ENCODE results near the gene ARHGAP6.

ARHGAP6 gene

GRCh38 chrX:11266573-11267003 lies 399.1 kb downstream of the ARHGAP6 start:
- Histone ChIP-seq H3K4me1 (ENCODE audit: control insufficient read depth in 1 of 2, insufficient read depth in 2 of 2, low read length in 2 of 2) (peaks cover 0 to 3% of the 10 kb centered on the region in 2 donors), H3K27ac (ENCODE audit: low read depth, low read length) (no peak overlapping the region), H3K9me3 (ENCODE audit: control insufficient read depth in 1 of 2, low read length in 2 of 2) (no peaks in the 10 kb centered on the region), H3K4me3 (ENCODE audit: low read depth in 1 of 2, low read length in 2 of 2) (no peak overlapping the region), H3K36me3 (ENCODE audit: control insufficient read depth in 1 of 2, insufficient read depth in 2 of 2, low read length in 2 of 2) (no peaks in the 10 kb centered on the region), H3K27me3 (ENCODE audit: control insufficient read depth in 1 of 2, insufficient read depth in 2 of 2, low read length in 2 of 2) (no peaks in the 10 kb centered on the region), H3K9ac (ENCODE audit: low read depth in 1 of 2, low read length in 2 of 2) (no peak overlapping the region)

GRCh38 chrX:11265352-11265751 lies 400.4 kb downstream of the ARHGAP6 start:
- Histone ChIP-seq H3K4me1 (ENCODE audit: control insufficient read depth in 1 of 2, insufficient read depth in 2 of 2, low read length in 2 of 2) (peaks cover 0 to 3% of the 10 kb centered on the region in 2 donors), H3K9ac (ENCODE audit: low read depth in 1 of 2, low read length in 2 of 2) (no peak overlapping the region), H3K27me3 (ENCODE audit: control insufficient read depth in 1 of 2, insufficient read depth in 2 of 2, low read length in 2 of 2) (no peaks in the 10 kb centered on the region), H3K36me3 (ENCODE audit: control insufficient read depth in 1 of 2, insufficient read depth in 2 of 2, low read length in 2 of 2) (no peaks in the 10 kb centered on the region), H3K4me3 (ENCODE audit: low read depth in 1 of 2, low read length in 2 of 2) (no peak overlapping the region), H3K27ac (ENCODE audit: low read depth, low read length) (no peak overlapping the region), H3K9me3 (ENCODE audit: control insufficient read depth in 1 of 2, low read length in 2 of 2) (no peaks in the 10 kb centered on the region)

GRCh38 chrX:11264925-11265324 lies 400.8 kb downstream of the ARHGAP6 start:
- Histone ChIP-seq H3K9ac (ENCODE audit: low read depth in 1 of 2, low read length in 2 of 2) (no peak overlapping the region), H3K27ac (ENCODE audit: low read depth, low read length) (no peak overlapping the region), H3K36me3 (ENCODE audit: control insufficient read depth in 1 of 2, insufficient read depth in 2 of 2, low read length in 2 of 2) (no peaks in the 10 kb centered on the region), H3K4me3 (ENCODE audit: low read depth in 1 of 2, low read length in 2 of 2) (no peak overlapping the region), H3K4me1 (ENCODE audit: control insufficient read depth in 1 of 2, insufficient read depth in 2 of 2, low read length in 2 of 2) (peaks cover 0 to 3% of the 10 kb centered on the region in 2 donors), H3K9me3 (ENCODE audit: control insufficient read depth in 1 of 2, low read length in 2 of 2) (no peaks in the 10 kb centered on the region), H3K27me3 (ENCODE audit: control insufficient read depth in 1 of 2, insufficient read depth in 2 of 2, low read length in 2 of 2) (no peaks in the 10 kb centered on the region)

- no peaks in the 10 kb centered on the region for H3K36me3 ChIP-seq (ENCODE audit: control insufficient read depth in 1 of 2, insufficient read depth in 2 of 2, low read length in 2 of 2)
- H3K4me1 ChIP-seq (ENCODE audit: control insufficient read depth in 1 of 2, insufficient read depth in 2 of 2, low read length in 2 of 2): peaks cover 0 to 3% of the 10 kb centered on the region in 2 donors
- H3K9me3 ChIP-seq (ENCODE audit: control insufficient read depth in 1 of 2, low read length in 2 of 2): no peaks in the 10 kb centered on the region
- no peak overlapping the region for H3K27ac ChIP-seq (ENCODE audit: low read depth, low read length)
- no peak overlapping the region for H3K4me3 ChIP-seq (ENCODE audit: low read depth in 1 of 2, low read length in 2 of 2)
- H3K9ac ChIP-seq (ENCODE audit: low read depth in 1 of 2, low read length in 2 of 2): no peak overlapping the region
- H3K27me3 ChIP-seq (ENCODE audit: control insufficient read depth in 1 of 2, insufficient read depth in 2 of 2, low read length in 2 of 2): no peaks in the 10 kb centered on the region
These were observed 404.5 kb downstream of the ARHGAP6 start for GRCh38 chrX:11261260-11261659.

- Histone ChIP-seq H3K9me3 (ENCODE audit: control insufficient read depth in 1 of 2, low read length in 2 of 2) (no peaks in the 10 kb centered on the region), H3K36me3 (ENCODE audit: control insufficient read depth in 1 of 2, insufficient read depth in 2 of 2, low read length in 2 of 2) (no peaks in the 10 kb centered on the region), H3K27ac (ENCODE audit: low read depth, low read length) (no peak overlapping the region), H3K4me3 (ENCODE audit: low read depth in 1 of 2, low read length in 2 of 2) (no peak overlapping the region), H3K27me3 (ENCODE audit: control insufficient read depth in 1 of 2, insufficient read depth in 2 of 2, low read length in 2 of 2) (no peaks in the 10 kb centered on the region), H3K4me1 (ENCODE audit: control insufficient read depth in 1 of 2, insufficient read depth in 2 of 2, low read length in 2 of 2) (no peaks in the 10 kb centered on the region), H3K9ac (ENCODE audit: low read depth in 1 of 2, low read length in 2 of 2) (no peak overlapping the region)
These were observed 406.3 kb downstream of the ARHGAP6 start for GRCh38 chrX:11259437-11259836.

GRCh38 chrX:11257711-11258110 lies 408.0 kb downstream of the ARHGAP6 start:
- no peaks in the 10 kb centered on the region for H3K36me3 ChIP-seq (ENCODE audit: control insufficient read depth in 1 of 2, insufficient read depth in 2 of 2, low read length in 2 of 2)
- no peaks in the 10 kb centered on the region for H3K27me3 ChIP-seq (ENCODE audit: control insufficient read depth in 1 of 2, insufficient read depth in 2 of 2, low read length in 2 of 2)
- no peak overlapping the region for H3K27ac ChIP-seq (ENCODE audit: low read depth, low read length)
- no peak overlapping the region for H3K4me3 ChIP-seq (ENCODE audit: low read depth in 1 of 2, low read length in 2 of 2)
- no peaks in the 10 kb centered on the region for H3K9me3 ChIP-seq (ENCODE audit: control insufficient read depth in 1 of 2, low read length in 2 of 2)
- no peak overlapping the region for H3K9ac ChIP-seq (ENCODE audit: low read depth in 1 of 2, low read length in 2 of 2)
- no peaks in the 10 kb centered on the region for H3K4me1 ChIP-seq (ENCODE audit: control insufficient read depth in 1 of 2, insufficient read depth in 2 of 2, low read length in 2 of 2)

GRCh38 chrX:11257290-11257689 lies 408.4 kb downstream of the ARHGAP6 start:
- Histone ChIP-seq H3K9me3 (ENCODE audit: control insufficient read depth in 1 of 2, low read length in 2 of 2) (no peaks in the 10 kb centered on the region), H3K36me3 (ENCODE audit: control insufficient read depth in 1 of 2, insufficient read depth in 2 of 2, low read length in 2 of 2) (no peaks in the 10 kb centered on the region), H3K4me1 (ENCODE audit: control insufficient read depth in 1 of 2, insufficient read depth in 2 of 2, low read length in 2 of 2) (no peaks in the 10 kb centered on the region), H3K9ac (ENCODE audit: low read depth in 1 of 2, low read length in 2 of 2) (no peak overlapping the region), H3K27ac (ENCODE audit: low read depth, low read length) (no peak overlapping the region), H3K27me3 (ENCODE audit: control insufficient read depth in 1 of 2, insufficient read depth in 2 of 2, low read length in 2 of 2) (no peaks in the 10 kb centered on the region), H3K4me3 (ENCODE audit: low read depth in 1 of 2, low read length in 2 of 2) (no peak overlapping the region)

- Histone ChIP-seq H3K9me3 (ENCODE audit: control insufficient read depth in 1 of 2, low read length in 2 of 2) (no peaks in the 10 kb centered on the region), H3K36me3 (ENCODE audit: control insufficient read depth in 1 of 2, insufficient read depth in 2 of 2, low read length in 2 of 2) (no peaks in the 10 kb centered on the region), H3K4me1 (ENCODE audit: control insufficient read depth in 1 of 2, insufficient read depth in 2 of 2, low read length in 2 of 2) (no peaks in the 10 kb centered on the region), H3K27me3 (ENCODE audit: control insufficient read depth in 1 of 2, insufficient read depth in 2 of 2, low read length in 2 of 2) (no peaks in the 10 kb centered on the region), H3K27ac (ENCODE audit: low read depth, low read length) (no peak overlapping the region), H3K9ac (ENCODE audit: low read depth in 1 of 2, low read length in 2 of 2) (no peak overlapping the region), H3K4me3 (ENCODE audit: low read depth in 1 of 2, low read length in 2 of 2) (no peak overlapping the region)
These were observed 411.2 kb downstream of the ARHGAP6 start for GRCh38 chrX:11254417-11255109.

- Histone ChIP-seq H3K9ac (ENCODE audit: low read depth in 1 of 2, low read length in 2 of 2) (no peak overlapping the region), H3K27me3 (ENCODE audit: control insufficient read depth in 1 of 2, insufficient read depth in 2 of 2, low read length in 2 of 2) (no peaks in the 10 kb centered on the region), H3K4me3 (ENCODE audit: low read depth in 1 of 2, low read length in 2 of 2) (no peak overlapping the region), H3K9me3 (ENCODE audit: control insufficient read depth in 1 of 2, low read length in 2 of 2) (no peaks in the 10 kb centered on the region), H3K36me3 (ENCODE audit: control insufficient read depth in 1 of 2, insufficient read depth in 2 of 2, low read length in 2 of 2) (no peaks in the 10 kb centered on the region), H3K27ac (ENCODE audit: low read depth, low read length) (no peak overlapping the region), H3K4me1 (ENCODE audit: control insufficient read depth in 1 of 2, insufficient read depth in 2 of 2, low read length in 2 of 2) (no peaks in the 10 kb centered on the region)
These were observed 421.1 kb downstream of the ARHGAP6 start for GRCh38 chrX:11244636-11245035.

GRCh38 chrX:11242704-11243103 lies 423.0 kb downstream of the ARHGAP6 start:
- H3K9ac ChIP-seq (ENCODE audit: low read depth in 1 of 2, low read length in 2 of 2): no peak overlapping the region
- no peaks in the 10 kb centered on the region for H3K9me3 ChIP-seq (ENCODE audit: control insufficient read depth in 1 of 2, low read length in 2 of 2)
- H3K27me3 ChIP-seq (ENCODE audit: control insufficient read depth in 1 of 2, insufficient read depth in 2 of 2, low read length in 2 of 2): no peaks in the 10 kb centered on the region
- H3K36me3 ChIP-seq (ENCODE audit: control insufficient read depth in 1 of 2, insufficient read depth in 2 of 2, low read length in 2 of 2): no peaks in the 10 kb centered on the region
- H3K27ac ChIP-seq (ENCODE audit: low read depth, low read length): no peak overlapping the region
- no peak overlapping the region for H3K4me3 ChIP-seq (ENCODE audit: low read depth in 1 of 2, low read length in 2 of 2)
- no peaks in the 10 kb centered on the region for H3K4me1 ChIP-seq (ENCODE audit: control insufficient read depth in 1 of 2, insufficient read depth in 2 of 2, low read length in 2 of 2)
